Vagina (tissue), 2 donors: Measurements from ENCODE around the gene TTC23.

Experiments
- CTCF ChIP-seq, 3 experiments: fragments of 450-650 bp in 2 of 3; fragments of 200-600 bp in 1 of 3; sonication (generic) in 1 of 3; IDR thresholded peaks; one replicate each; pipeline ENCODE4 v1.5.1; 2017 to 2019; ENCODE audit warnings: antibody characterized with exemption in 3 of 3, mild to moderate bottlenecking in 2 of 3, moderate library complexity in 2 of 3
- POLR2A ChIP-seq, 2 donors: fragments of 450-650 bp; IDR thresholded peaks; one replicate each; pipeline ENCODE4 v1.6.1; 2017; ENCODE audit warnings: antibody characterized with exemption in 2 of 2, mild to moderate bottlenecking in 2 of 2, moderate library complexity in 2 of 2
- POLR2AphosphoS5 ChIP-seq, 2 donors: sonication (generic); formaldehyde crosslinking; IDR thresholded peaks; one replicate each; pipeline ENCODE4 v1.9.0; 2017; ENCODE audit warnings: antibody characterized with exemption in 2 of 2, mild to moderate bottlenecking in 2 of 2, low read depth in 1 of 2; ENCODE audit not compliant: insufficient read depth in 1 of 2

GRCh38 chr15:99118258-99118632, 131.1 kb downstream of the TTC23 start:
- TF ChIP-seq CTCF (IDR thresholded peaks at IDR 0.05) (no peak), POLR2A (IDR thresholded peaks at IDR 0.05) (no peak), POLR2AphosphoS5 (IDR thresholded peaks at IDR 0.05; ENCODE audit: insufficient read depth in 1 of 2, low read depth in 1 of 2) (no peak)
